GM04504 (cell line): ENCODE data around the gene ITGBL1.
A peak's percentile ranks its signal among the peaks of the same experiment; 100 is the strongest.

Experiments used
- DNase-seq: peaks from one replicate; pipeline ENCODE4 v3.0.0-alpha.2; 2012; ENCODE audit warnings: low read depth

ITGBL1 gene

GRCh38 chr13:101627556-101627943, 175.1 kb downstream of the ITGBL1 start:
- no peak for DNase-seq

GRCh38 chr13:101628900-101629299, 176.4 kb downstream of the ITGBL1 start:
- DNase-seq = no peak

GRCh38 chr13:101631395-101631794, 178.9 kb downstream of the ITGBL1 start:
- DNase-seq = no peak

GRCh38 chr13:101634142-101634541, 181.7 kb downstream of the ITGBL1 start:
- DNase-seq = no peak

- DNase-seq = no peak
Observed at GRCh38 chr13:101639711-101640110, 187.2 kb downstream of the ITGBL1 start.

- peak; percentile 40 for DNase-seq
Observed at GRCh38 chr13:101640788-101641400, 188.4 kb downstream of the ITGBL1 start.

GRCh38 chr13:101645871-101646270, 193.4 kb downstream of the ITGBL1 start:
- DNase-seq = no peak

- DNase-seq = no peak
Observed at GRCh38 chr13:101647760-101648159, 195.3 kb downstream of the ITGBL1 start.

GRCh38 chr13:101648766-101649487, 196.5 kb downstream of the ITGBL1 start:
- no peak for DNase-seq

GRCh38 chr13:101649488-101650126, 197.1 kb downstream of the ITGBL1 start:
- peak; percentile 49 for DNase-seq

- DNase-seq = no peak
Observed at GRCh38 chr13:101654883-101655282, 202.4 kb downstream of the ITGBL1 start.

- DNase-seq = no peak
Observed at GRCh38 chr13:101655435-101655834, 203.0 kb downstream of the ITGBL1 start.

GRCh38 chr13:101660711-101661110, 208.2 kb downstream of the ITGBL1 start:
- no peak for DNase-seq

- DNase-seq = no peak
Observed at GRCh38 chr13:101661839-101662238, 209.4 kb downstream of the ITGBL1 start.

- DNase-seq = no peak
Observed at GRCh38 chr13:101673360-101674105, 221.1 kb downstream of the ITGBL1 start.

- no peak for DNase-seq
Observed at GRCh38 chr13:101681834-101682233, 229.4 kb downstream of the ITGBL1 start.

GRCh38 chr13:101686003-101686402, 233.5 kb downstream of the ITGBL1 start:
- DNase-seq = no peak

- DNase-seq = no peak
Observed at GRCh38 chr13:101690871-101691270, 238.4 kb downstream of the ITGBL1 start.

- DNase-seq = peak; percentile 17
Observed at GRCh38 chr13:101691341-101691860, 238.9 kb downstream of the ITGBL1 start.

GRCh38 chr13:101695870-101696516, 243.5 kb downstream of the ITGBL1 start:
- DNase-seq = peak; percentile 17

GRCh38 chr13:101697745-101698144, 245.3 kb downstream of the ITGBL1 start:
- no peak for DNase-seq

GRCh38 chr13:101698400-101698799, 245.9 kb downstream of the ITGBL1 start:
- DNase-seq = peak; percentile 17
